Natural killer cell (primary cell): ENCODE measurements around the gene EVI2A. TPM values are rescaled to one million over a fixed set of nuclear protein-coding genes. Genes with fewer than 3 reads are reported as not detected.
"Not testable (repeated sequence)": the region's sequence is repeated elsewhere in the genome, so short reads cannot be mapped to it uniquely, and the experiment has no call there.

ENCODE experiments used
- ATAC-seq, 3 donors: fragments of 150-1000 bp in 2 of 3; fragments of 200-7000 bp in 1 of 3; cut with Tn5 transposase; 1 replicate in 1 of 3; 2 replicates in 2 of 3; pipeline ENCODE4 v1.10.0; 2021; ENCODE audit warnings: mild to moderate bottlenecking in 2 of 3, moderate library complexity in 2 of 3
- DNase-seq, 2 donors: peaks; one replicate each; pipeline versions ENCODE4 v3.0.0 to v3.0.0-alpha.2; 2013 to 2021; ENCODE audit warnings: mixed read lengths in 1 of 2
- H3K27ac ChIP-seq: one replicate; pipeline ENCODE4 v1.5.1; 2013; ENCODE audit warnings: mild to moderate bottlenecking, low read length
- H3K27me3 ChIP-seq: one replicate; pipeline ENCODE4 v1.6.1; 2013; ENCODE audit warnings: low read length; ENCODE audit not compliant: control insufficient read depth, insufficient read depth
- H3K36me3 ChIP-seq: one replicate; pipeline ENCODE4 v1.6.1; 2013; ENCODE audit warnings: low read length; ENCODE audit not compliant: control insufficient read depth, insufficient read depth
- H3K4me1 ChIP-seq: one replicate; pipeline ENCODE4 v1.6.1; 2013; ENCODE audit warnings: low read length; ENCODE audit not compliant: control insufficient read depth, insufficient read depth
- H3K4me3 ChIP-seq: one replicate; pipeline ENCODE4 v1.5.1; 2013; ENCODE audit warnings: low read length
- H3K9me3 ChIP-seq: one replicate; pipeline ENCODE4 v1.6.1; 2013; ENCODE audit warnings: low read length; ENCODE audit not compliant: control insufficient read depth, insufficient read depth
- H3K27ac Mint-ChIP-seq, 2 donors: one replicate each; pipeline ENCODE4 v1.8.0; 2022; ENCODE audit warnings: mild to moderate bottlenecking in 2 of 2, mixed read lengths in 2 of 2, moderate library complexity in 1 of 2
- H3K27me3 Mint-ChIP-seq, 2 donors: one replicate each; pipeline ENCODE4 v1.8.0; 2022; ENCODE audit warnings: low read depth in 2 of 2, mixed read lengths in 2 of 2
- H3K36me3 Mint-ChIP-seq: one replicate; pipeline ENCODE4 v1.8.0; 2022; ENCODE audit warnings: mixed read lengths
- H3K4me1 Mint-ChIP-seq, 2 donors: one replicate each; pipeline ENCODE4 v1.8.0; 2022; ENCODE audit warnings: mixed read lengths in 2 of 2
- H3K4me3 Mint-ChIP-seq: one replicate; pipeline ENCODE4 v1.8.0; 2022; ENCODE audit warnings: mild to moderate bottlenecking, moderate library complexity, mixed read lengths
- H3K9me3 Mint-ChIP-seq, 2 donors: one replicate each; pipeline ENCODE4 v1.8.0; 2022; ENCODE audit warnings: mixed read lengths in 2 of 2
- CTCF ChIP-seq: fragments of 200-600 bp; IDR thresholded peaks from one replicate; pipeline ENCODE4 v1.8.0; 2022; ENCODE audit warnings: antibody characterized with exemption
- WGBS: methylation state at CpG from one replicate; pipeline ENCODE4 v1.1.7; 2013; ENCODE audit warnings: missing lambda C conversion rate; ENCODE audit not compliant: insufficient coverage; 5-methylcytosine and 5-hydroxymethylcytosine counted together
- intact Hi-C: fragments of 100-400 bp; cut with micrococcal nuclease; formaldehyde crosslinking; loops from one replicate; pipeline ENCODE4 v1.14.2; 2022
- total RNA-seq, 4 donors: library from RNA; stranded (reverse); fragments of 120-200 nt in 1 of 4; gene quantifications; one replicate each; pipeline versions ENCODE4 v1.2.3 to v1.2.4, GENCODE V29; 2013 to 2022

The EVI2A gene
- total RNA-seq, 3 donors from 2014 or later (not counting 1 experiment from before 2014, with no cell fraction given) = 20.9 to 33.0 (median 32.4) TPM

GRCh38 chr17:31294231-31294630 is 27.2 kb downstream of the EVI2A start:
- TF ChIP-seq CTCF = no peak
- no peaks in the 10 kb centered on the region for H3K27me3 ChIP-seq
- no peaks in the 10 kb centered on the region for H3K9me3 ChIP-seq
- intact Hi-C loops = no loop called here
- no peaks in the 10 kb centered on the region for H3K36me3 Mint-ChIP-seq
- H3K4me3 Mint-ChIP-seq = no peak overlapping the region
- ATAC-seq (no peak), DNase-seq (no peak)
- no peak overlapping the region for H3K27ac ChIP-seq
- H3K9me3 Mint-ChIP-seq = no peaks in the 10 kb centered on the region
- H3K27me3 Mint-ChIP-seq = no peaks in the 10 kb centered on the region
- WGBS = no CpG with 5 or more reads among the region's 3 CpGs
- no peaks in the 10 kb centered on the region for H3K4me1 ChIP-seq
- H3K27ac Mint-ChIP-seq = no peak overlapping the region
- peaks cover 5% of the 10 kb centered on the region in 2 donors for H3K4me1 Mint-ChIP-seq
- H3K4me3 ChIP-seq = no peak overlapping the region
- no peaks in the 10 kb centered on the region for H3K36me3 ChIP-seq

GRCh38 chr17:31293581-31293980 is 27.8 kb downstream of the EVI2A start:
- WGBS = 96% methylated on average over 2 of the region's 2 CpGs
- Histone ChIP-seq H3K36me3 (no peaks in the 10 kb centered on the region), H3K4me3 (no peak overlapping the region), H3K9me3 (no peaks in the 10 kb centered on the region), H3K27ac (no peak overlapping the region), H3K4me1 (no peaks in the 10 kb centered on the region), H3K27me3 (no peaks in the 10 kb centered on the region)
- intact Hi-C loops = no loop called here
- H3K27ac Mint-ChIP-seq = no peak overlapping the region
- H3K9me3 Mint-ChIP-seq = no peaks in the 10 kb centered on the region
- H3K4me3 Mint-ChIP-seq = no peak overlapping the region
- DNase-seq = no peak
- ATAC-seq = no peak
- no peaks in the 10 kb centered on the region for H3K36me3 Mint-ChIP-seq
- no peaks in the 10 kb centered on the region for H3K27me3 Mint-ChIP-seq
- TF ChIP-seq CTCF = no peak
- peaks cover 5% of the 10 kb centered on the region in 2 donors for H3K4me1 Mint-ChIP-seq

- no peak for ATAC-seq
- Histone ChIP-seq H3K36me3 (no peaks in the 10 kb centered on the region), H3K9me3 (no peaks in the 10 kb centered on the region), H3K4me3 (no peak overlapping the region), H3K27ac (no peak overlapping the region), H3K27me3 (no peaks in the 10 kb centered on the region), H3K4me1 (no peaks in the 10 kb centered on the region)
- intact Hi-C loops = no loop called here
- TF ChIP-seq CTCF = no peak
- Mint-ChIP-seq H3K4me3 (no peak overlapping the region), H3K9me3 (no peaks in the 10 kb centered on the region), H3K36me3 (no peaks in the 10 kb centered on the region), H3K4me1 (peaks cover 5% of the 10 kb centered on the region in 2 donors), H3K27me3 (no peaks in the 10 kb centered on the region), H3K27ac (no peak overlapping the region)
- no peak for DNase-seq
Observed at GRCh38 chr17:31291820-31292219, 29.6 kb downstream of the EVI2A start.

DNA sequence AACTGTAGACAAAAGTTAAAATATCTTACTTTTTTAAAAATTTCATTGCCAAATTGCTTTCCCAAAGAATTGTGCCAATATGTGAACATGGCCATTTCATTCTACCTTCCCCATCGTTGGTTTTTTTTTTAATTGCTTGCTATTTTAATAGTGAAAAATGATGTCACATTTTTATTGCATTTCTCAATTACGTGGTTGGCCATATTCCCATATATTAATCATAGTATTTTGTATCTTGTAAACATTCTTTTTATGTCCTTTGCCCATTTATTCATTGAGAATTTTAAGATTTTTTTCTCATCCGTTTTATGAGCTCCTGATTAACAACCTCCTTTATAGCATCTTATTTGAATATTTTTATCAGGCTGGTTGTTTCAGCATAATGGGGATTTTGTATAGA is 31.6 kb downstream of the EVI2A start:
- Histone ChIP-seq H3K4me1 (no peaks in the 10 kb centered on the region), H3K9me3 (no peaks in the 10 kb centered on the region), H3K27me3 (no peaks in the 10 kb centered on the region), H3K4me3 (no peak overlapping the region), H3K36me3 (no peaks in the 10 kb centered on the region), H3K27ac (no peak overlapping the region)
- no peak for TF ChIP-seq CTCF
- intact Hi-C loops = no loop called here
- Mint-ChIP-seq H3K4me3 (no peak overlapping the region), H3K27me3 (no peaks in the 10 kb centered on the region), H3K4me1 (peaks cover 0 to 5% of the 10 kb centered on the region in 2 donors), H3K27ac (peak overlapping the region; percentile 14 to 24), H3K9me3 (no peaks in the 10 kb centered on the region), H3K36me3 (no peaks in the 10 kb centered on the region)
- WGBS = no CpG with 5 or more reads among the region's 3 CpGs
- ATAC-seq (no peak), DNase-seq (no peak)

DNA sequence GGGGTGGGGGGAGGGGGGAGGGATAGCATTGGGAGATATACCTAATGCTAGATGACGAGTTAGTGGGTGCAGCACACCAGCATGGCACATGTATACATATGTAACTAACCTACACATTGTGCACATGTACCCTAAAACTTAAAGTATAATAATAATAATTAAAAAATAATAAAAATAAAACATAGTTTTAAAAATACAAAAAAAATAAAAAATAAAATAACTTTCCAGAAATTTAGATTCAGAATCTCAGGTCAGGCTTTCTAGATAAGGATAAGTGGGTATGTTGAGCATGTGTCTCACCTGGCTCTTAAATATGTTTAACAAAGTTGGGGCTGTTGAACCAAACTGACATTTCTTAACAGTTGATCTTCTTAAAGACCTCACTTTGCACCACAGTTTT is 33.5 kb downstream of the EVI2A start:
- ATAC-seq, H3K9me3 ChIP-seq, H3K36me3 Mint-ChIP-seq, H3K27me3 Mint-ChIP-seq, H3K27me3 ChIP-seq, H3K9me3 Mint-ChIP-seq, H3K4me1 Mint-ChIP-seq, H3K36me3 ChIP-seq, H3K4me3 ChIP-seq, H3K4me1 ChIP-seq, DNase-seq, H3K4me3 Mint-ChIP-seq, intact Hi-C loops, H3K27ac ChIP-seq, H3K27ac Mint-ChIP-seq: not testable (repeated sequence)
- no CpG with 5 or more reads among the region's 1 CpG for WGBS
